Measurements from ENCODE around the gene RTKN. TPM values are rescaled to one million over a fixed set of nuclear protein-coding genes. Genes with fewer than 3 reads are reported as not detected.

Gene RTKN
- total and polyA plus RNA-seq, 9 of the 15 experiments (the other 6 are each of a cell fraction or from before 2014, with no cell fraction given), result 0.14 to 6.9 (median 3.6) TPM

DNA sequence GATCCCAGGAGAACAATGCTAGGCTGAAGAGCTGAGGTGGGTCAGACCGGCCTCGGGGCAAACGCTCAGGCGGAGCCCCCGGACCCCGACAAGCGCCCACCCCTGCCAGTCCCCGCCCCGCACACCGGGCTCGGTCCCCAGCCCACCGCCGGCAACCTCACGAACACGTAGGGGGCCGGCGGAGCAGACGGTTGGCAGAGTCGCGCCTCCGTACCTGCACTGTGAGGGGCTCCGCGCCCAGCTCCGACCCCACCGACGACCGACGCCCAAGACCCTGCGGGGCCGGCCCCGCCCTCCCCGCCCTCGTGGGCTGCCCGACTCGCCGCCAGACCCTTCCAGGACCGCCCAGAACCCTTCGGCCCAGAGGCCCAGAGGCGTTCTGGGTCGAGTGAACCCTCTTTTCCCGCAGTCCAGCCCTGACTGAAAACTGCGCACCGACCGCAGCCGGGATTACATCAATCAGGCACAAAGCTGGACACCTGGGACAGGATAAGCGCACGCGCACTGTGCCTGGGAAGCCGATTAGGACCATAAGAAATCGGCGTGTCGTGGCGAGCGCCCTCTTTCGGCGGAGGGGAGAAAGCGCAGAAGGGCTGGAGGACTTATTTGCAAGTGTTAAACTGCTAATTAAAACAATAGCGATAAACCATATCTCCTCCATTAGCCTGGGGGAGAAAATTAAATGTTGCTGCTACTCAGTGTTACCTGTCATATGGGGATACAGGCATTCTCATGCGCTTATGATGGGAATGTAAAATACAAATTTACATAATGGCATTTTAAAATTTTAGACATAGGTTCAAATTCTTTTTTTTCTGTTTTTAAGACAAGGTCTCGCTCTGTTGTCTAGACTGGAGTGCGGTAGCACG lies 49.9 kb downstream of the RTKN start (continued):
- TF ChIP-seq POLR2G (IDR thresholded peaks at IDR 0.05; ENCODE audit: low read depth, low read length) (peak; percentile 75), OTX1 (CRISPR knock-in tag; IDR thresholded peaks at IDR 0.05) (0 out of 2 replicates have a peak, but pooled peaks have one; percentile 32), DIDO1 (tag; IDR thresholded peaks at IDR 0.05; ENCODE audit: low read depth) (peak; percentile 58; the same call in 1 of the 2 replicates), FOXA3 (CRISPR knock-in tag; conservative IDR thresholded peaks at IDR 0.05 in 1 of 2, IDR thresholded peaks at IDR 0.05 in 1 of 2) (no peak), C11orf30 (IDR thresholded peaks at IDR 0.05; ENCODE audit: low read depth) (peak; percentile 39), FIP1L1 (IDR thresholded peaks at IDR 0.05; ENCODE audit: low read depth, low read length, poor library complexity, severe bottlenecking) (peak; percentile 90), HDAC1 (IDR thresholded peaks at IDR 0.05) (no peak), CREBBP (IDR thresholded peaks at IDR 0.05; ENCODE audit: low read depth, low read length) (no peak), RAD21 (CRISPR knock-in tag; conservative IDR thresholded peaks at IDR 0.05 in 1 of 2, IDR thresholded peaks at IDR 0.05 in 1 of 2) (peak; percentile 57 to 62), ZNF239 (CRISPR knock-in tag; IDR thresholded peaks at IDR 0.05) (no peak; the same call in 1 of the 2 replicates)
- TF ChIP-seq, protein P1, sequence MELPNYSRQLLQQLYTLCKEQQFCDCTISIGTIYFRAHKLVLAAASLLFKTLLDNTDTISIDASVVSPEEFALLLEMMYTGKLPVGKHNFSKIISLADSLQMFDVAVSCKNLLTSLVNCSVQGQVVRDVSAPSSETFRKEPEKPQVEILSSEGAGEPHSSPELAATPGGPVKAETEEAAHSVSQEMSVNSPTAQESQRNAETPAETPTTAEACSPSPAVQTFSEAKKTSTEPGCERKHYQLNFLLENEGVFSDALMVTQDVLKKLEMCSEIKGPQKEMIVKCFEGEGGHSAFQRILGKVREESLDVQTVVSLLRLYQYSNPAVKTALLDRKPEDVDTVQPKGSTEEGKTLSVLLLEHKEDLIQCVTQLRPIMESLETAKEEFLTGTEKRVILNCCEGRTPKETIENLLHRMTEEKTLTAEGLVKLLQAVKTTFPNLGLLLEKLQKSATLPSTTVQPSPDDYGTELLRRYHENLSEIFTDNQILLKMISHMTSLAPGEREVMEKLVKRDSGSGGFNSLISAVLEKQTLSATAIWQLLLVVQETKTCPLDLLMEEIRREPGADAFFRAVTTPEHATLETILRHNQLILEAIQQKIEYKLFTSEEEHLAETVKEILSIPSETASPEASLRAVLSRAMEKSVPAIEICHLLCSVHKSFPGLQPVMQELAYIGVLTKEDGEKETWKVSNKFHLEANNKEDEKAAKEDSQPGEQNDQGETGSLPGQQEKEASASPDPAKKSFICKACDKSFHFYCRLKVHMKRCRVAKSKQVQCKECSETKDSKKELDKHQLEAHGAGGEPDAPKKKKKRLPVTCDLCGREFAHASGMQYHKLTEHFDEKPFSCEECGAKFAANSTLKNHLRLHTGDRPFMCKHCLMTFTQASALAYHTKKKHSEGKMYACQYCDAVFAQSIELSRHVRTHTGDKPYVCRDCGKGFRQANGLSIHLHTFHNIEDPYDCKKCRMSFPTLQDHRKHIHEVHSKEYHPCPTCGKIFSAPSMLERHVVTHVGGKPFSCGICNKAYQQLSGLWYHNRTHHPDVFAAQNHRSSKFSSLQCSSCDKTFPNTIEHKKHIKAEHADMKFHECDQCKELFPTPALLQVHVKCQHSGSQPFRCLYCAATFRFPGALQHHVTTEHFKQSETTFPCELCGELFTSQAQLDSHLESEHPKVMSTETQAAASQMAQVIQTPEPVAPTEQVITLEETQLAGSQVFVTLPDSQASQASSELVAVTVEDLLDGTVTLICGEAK (IDR thresholded peaks at IDR 0.05), result peak; percentile 35; the same call in 1 of the 2 replicates
- TF ChIP-seq, protein P1 (CRISPR knock-in tag; IDR thresholded peaks at IDR 0.05), result no peak
- TF ChIP-seq, protein P2, sequence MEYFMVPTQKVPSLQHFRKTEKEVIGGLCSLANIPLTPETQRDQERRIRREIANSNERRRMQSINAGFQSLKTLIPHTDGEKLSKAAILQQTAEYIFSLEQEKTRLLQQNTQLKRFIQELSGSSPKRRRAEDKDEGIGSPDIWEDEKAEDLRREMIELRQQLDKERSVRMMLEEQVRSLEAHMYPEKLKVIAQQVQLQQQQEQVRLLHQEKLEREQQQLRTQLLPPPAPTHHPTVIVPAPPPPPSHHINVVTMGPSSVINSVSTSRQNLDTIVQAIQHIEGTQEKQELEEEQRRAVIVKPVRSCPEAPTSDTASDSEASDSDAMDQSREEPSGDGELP (CRISPR knock-in tag; IDR thresholded peaks at IDR 0.05; ENCODE audit: borderline replicate concordance), result peak; percentile 61; the same call in 1 of the 2 replicates

Data from K562 (cell line).